Endothelial cell of umbilical vein (primary cell): Measurements from ENCODE around the gene CCDC142. TPM values are rescaled to one million over a fixed set of nuclear protein-coding genes. Genes with fewer than 3 reads are reported as not detected.

Experiments
- BruUV-seq: library from RNA; stranded (reverse); fragments of 400-500 nt; replicated peaks from 2 replicates; lab custom pipeline; 2021; lab: Mats Ljungman, UMichigan
- CTCF ChIA-PET: fragments of 300-600, 350-600 bp; sonication (Branson Sonifier 250); formaldehyde crosslinking; loops from one replicate; lab custom pipeline; 2021; ENCODE audit warnings: antibody characterized with exemption, inconsistent platforms; lab: Charles Lee
- POLR2A ChIA-PET: fragments of 300-600, 350-600 bp; sonication (Branson Sonifier 250); formaldehyde crosslinking; loops from one replicate; lab custom pipeline; 2021; ENCODE audit warnings: antibody characterized with exemption, inconsistent platforms; lab: Charles Lee
- DNase-seq: peaks from one replicate; pipeline ENCODE4 v3.0.0-alpha.2; 2011; ENCODE audit warnings: low read depth, low spot score
- FAIRE-seq: peaks from 2 replicates; lab custom pipeline; 2011; peaks lifted over from hg19 to GRCh38; lab: Jason Lieb, UNC
- H2AFZ ChIP-seq: 2 replicates; pipeline ENCODE4 v1.6.0; 2012; ENCODE audit warnings: low read depth, low read length, control low read depth, inconsistent platforms
- H3K27ac ChIP-seq: 2 replicates; pipeline ENCODE4 v1.5.1; 2011; ENCODE audit warnings: low read depth, mild to moderate bottlenecking, control low read depth, low read length, moderate library complexity; ENCODE audit not compliant: insufficient read depth
- H3K27me3 ChIP-seq, 2 experiments: 2 replicates each; pipeline versions ENCODE4 v1.6.0 to v1.6.1; 2011; ENCODE audit warnings: low read length in 2 of 2, mixed read lengths in 1 of 2; ENCODE audit not compliant: control insufficient read depth in 2 of 2, insufficient read depth in 2 of 2
- H3K36me3 ChIP-seq, 2 experiments: 2 replicates in 1 of 2; 3 replicates in 1 of 2; pipeline ENCODE4 v1.5.1; 2011; ENCODE audit warnings: low read length in 2 of 2, mild to moderate bottlenecking in 1 of 2, moderate library complexity in 1 of 2; ENCODE audit not compliant: control insufficient read depth in 2 of 2, insufficient read depth in 2 of 2; ENCODE audit errors: extremely low read depth in 1 of 2
- H3K4me1 ChIP-seq: 3 replicates; pipeline ENCODE4 v1.5.1; 2011; ENCODE audit warnings: mild to moderate bottlenecking, low read length; ENCODE audit not compliant: control insufficient read depth, insufficient read depth; ENCODE audit errors: extremely low read depth
- H3K4me2 ChIP-seq: 2 replicates; pipeline ENCODE4 v1.6.1; 2011; ENCODE audit warnings: low read length, control low read depth, mixed read lengths; ENCODE audit not compliant: insufficient read depth
- H3K4me3 ChIP-seq, 3 experiments: fragments of 200-600 bp in 1 of 3; sonication (generic), shearing (Covaris generic) in 1 of 3; replicated peaks in 1 of 3; 2 replicates each; pipeline ENCODE4 v1.5.1; 2011 to 2016; ENCODE audit warnings: control low read depth in 3 of 3, low read length in 3 of 3, mild to moderate bottlenecking in 2 of 3, inconsistent platforms in 1 of 3, low read depth in 1 of 3, moderate library complexity in 1 of 3; ENCODE audit not compliant: insufficient read depth in 1 of 3
- H3K79me2 ChIP-seq: 2 replicates; pipeline ENCODE4 v1.6.0; 2012; ENCODE audit warnings: low read length, inconsistent platforms; ENCODE audit not compliant: control insufficient read depth, insufficient read depth
- H3K9ac ChIP-seq: replicated peaks from 2 replicates; pipeline ENCODE3; 2011; ENCODE audit warnings: low read length, control low read depth; ENCODE audit not compliant: insufficient read depth; ENCODE audit errors: extremely low read depth
- H3K9me1 ChIP-seq: replicated peaks from 3 replicates; pipeline ENCODE4 v1.6.0; 2011; ENCODE audit warnings: mild to moderate bottlenecking, low read length; ENCODE audit not compliant: control insufficient read depth, insufficient read depth; ENCODE audit errors: extremely low read depth
- H3K9me3 ChIP-seq: replicated peaks from 2 replicates; pipeline ENCODE4 v1.5.1; 2012; ENCODE audit warnings: low read length, inconsistent platforms; ENCODE audit not compliant: control insufficient read depth, insufficient read depth
- H4K20me1 ChIP-seq: replicated peaks from 2 replicates; pipeline ENCODE3; 2011; ENCODE audit warnings: mild to moderate bottlenecking, low read length; ENCODE audit not compliant: control insufficient read depth, insufficient read depth; ENCODE audit errors: extremely low read depth
- EZH2 ChIP-seq: IDR thresholded peaks from 2 replicates; pipeline ENCODE4 v1.6.1; 2012; ENCODE audit warnings: borderline replicate concordance, low read depth, mild to moderate bottlenecking, moderate library complexity, low read length, inconsistent platforms; ENCODE audit not compliant: severe bottlenecking
- FOS ChIP-seq: IDR thresholded peaks from 2 replicates; pipeline ENCODE4 v1.6.1; 2011; ENCODE audit warnings: mild to moderate bottlenecking, low read length, moderate library complexity, borderline replicate concordance; ENCODE audit not compliant: insufficient read depth
- GATA2 ChIP-seq: IDR thresholded peaks from 2 replicates; pipeline ENCODE4 v1.7.0; 2011; ENCODE audit warnings: low read depth, mild to moderate bottlenecking, moderate library complexity, mixed read lengths, low read length; ENCODE audit not compliant: insufficient read length, insufficient read depth
- JUN ChIP-seq: IDR thresholded peaks from 2 replicates; pipeline ENCODE4 v1.6.1; 2011; ENCODE audit warnings: borderline replicate concordance, low read depth; ENCODE audit not compliant: insufficient read length, insufficient read depth
- MYC ChIP-seq: IDR thresholded peaks from one replicate; pipeline ENCODE4 v1.6.1; 2011; ENCODE audit warnings: mild to moderate bottlenecking, low read depth, low read length
- POLR2A ChIP-seq: IDR thresholded peaks from 2 replicates; pipeline ENCODE4 v1.6.1; 2012; ENCODE audit warnings: low read depth, mild to moderate bottlenecking, control low read depth, low read length
- POLR2AphosphoS5 ChIP-seq: IDR thresholded peaks from 2 replicates; pipeline ENCODE4 v1.6.1; 2012; ENCODE audit warnings: low read depth, mild to moderate bottlenecking, control low read depth, low read length, moderate library complexity; ENCODE audit not compliant: insufficient read depth
- dilution Hi-C: fragments of 300-500 bp; cut with MboI; formaldehyde crosslinking; loops from one replicate; pipeline ENCODE4 v1.15.0; 2019; ENCODE audit warnings: low sequenced_read_pairs; ENCODE audit not compliant: extremely low pct_ligation_motif_present
- intact Hi-C: fragments of 100-400 bp; cut with micrococcal nuclease; formaldehyde crosslinking; loops from one replicate; pipeline ENCODE4 v1.10.0; 2022
- polyA plus RNA-seq, 4 experiments: library from polyadenylated mRNA; depleted of rRNA in 3 of 4; stranded (reverse) in 3 of 4; unstranded in 1 of 4; fragments of >200 nt; gene quantifications; 2 replicates each; pipeline versions ENCODE4 v1.2.1 to v1.2.3, GENCODE V29; 2011 to 2012; ENCODE audit warnings: missing spikeins in 1 of 4
- total RNA-seq: library from RNA; stranded (reverse); gene quantifications from 2 replicates; pipeline ENCODE4 v1.2.3, GENCODE V29; 2021
- TF ChIP-seq, protein P1 (sequence below), 2 donors: IDR thresholded peaks; 1 replicate in 1 of 2; 2 replicates in 1 of 2; pipeline ENCODE4 v1.5.1; 2011; ENCODE audit warnings: low read length in 2 of 2, mild to moderate bottlenecking in 2 of 2, moderate library complexity in 2 of 2, control low read depth in 1 of 2, inconsistent platforms in 1 of 2, low read depth in 1 of 2; ENCODE audit not compliant: insufficient read depth in 1 of 2; ENCODE audit errors: extremely low read depth in 1 of 2
- TF ChIP-seq, protein P2 (sequence below): IDR thresholded peaks from 2 replicates; pipeline ENCODE4 v1.6.1; 2011; ENCODE audit not compliant: insufficient read depth, insufficient read length

The CCDC142 gene
- total and polyA plus RNA-seq, 2 donors (not counting 3 experiments of a cell fraction or from before 2014, with no cell fraction given), result 12.8 to 23.8 TPM

DNA sequence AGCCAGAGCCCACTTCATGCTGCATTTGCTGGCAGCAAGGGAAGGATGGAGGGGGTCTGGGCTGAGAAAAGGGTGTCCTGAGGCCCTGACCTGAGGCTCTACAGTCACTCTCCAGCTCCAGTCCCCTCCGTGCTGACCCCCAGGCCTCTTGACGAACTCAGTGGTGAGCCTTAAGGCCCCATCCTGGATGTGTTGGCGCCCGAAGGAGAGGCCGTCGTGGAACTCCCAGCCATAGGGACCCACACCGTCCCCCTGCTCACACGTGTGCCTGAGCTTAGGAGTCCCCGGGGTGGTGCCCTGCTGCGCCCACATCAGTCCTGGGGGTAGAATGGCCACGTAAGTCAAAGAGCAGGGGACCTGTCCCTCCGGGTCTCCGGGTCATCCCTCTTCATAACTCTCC is 18.4 kb downstream of the CCDC142 start:
- no peaks in the 10 kb centered on the region for H3K9me3 ChIP-seq
- FAIRE-seq (no peak), DNase-seq (peak; percentile 27)
- peak overlapping the region; percentile 44 to 86 (median 69) for H3K4me3 ChIP-seq
- H3K4me2 ChIP-seq, result peak overlapping the region; percentile 81
- CTCF ChIA-PET, result interaction anchor here (1.0 to 1.7 kb wide), 5 partner anchors 10 to 124 kb away, joined by 3 to 5 read pairs (median 3); no protein-coding TSS in a partner anchor
- H3K9me1 ChIP-seq, result no peaks in the 10 kb centered on the region
- H3K27me3 ChIP-seq, result no peaks in the 10 kb centered on the region
- H3K9ac ChIP-seq, result peak overlapping the region; percentile 29
- no peak for TF ChIP-seq EZH2
- dilution Hi-C loops (no loop called here), intact Hi-C loops (no loop called here)
- H2AFZ ChIP-seq, result peak overlapping the region; percentile 65
- H4K20me1 ChIP-seq, result no peaks in the 10 kb centered on the region
- H3K4me1 ChIP-seq, result peaks cover 10% of the 10 kb centered on the region
- H3K79me2 ChIP-seq, result peaks cover 14% of the 10 kb centered on the region
- H3K27ac ChIP-seq, result no peak overlapping the region
- POLR2A ChIA-PET, result no interaction called here
- BruUV-seq, result no TSS peak
- peaks cover 0 to 12% of the 10 kb centered on the region in 2 experiments for H3K36me3 ChIP-seq

DNA sequence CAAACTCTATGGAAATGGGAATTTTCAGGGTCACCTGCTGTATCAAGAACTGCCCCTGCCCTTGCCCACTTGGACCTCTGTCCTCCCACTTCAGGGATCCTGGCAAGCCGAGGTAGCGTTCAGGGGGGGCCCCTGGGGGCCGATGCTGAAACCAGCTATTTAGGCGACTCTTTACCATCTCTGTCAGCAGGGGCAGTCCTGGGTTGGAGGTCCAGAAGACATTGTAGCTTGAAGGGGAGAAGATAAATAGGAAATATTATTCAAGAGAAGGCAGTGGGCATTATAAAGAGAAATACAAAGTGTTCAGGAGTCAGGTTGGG is 20.1 kb downstream of the CCDC142 start:
- H3K36me3 ChIP-seq, result peaks cover 0 to 12% of the 10 kb centered on the region in 2 experiments
- BruUV-seq, result no TSS peak
- H4K20me1 ChIP-seq, result no peaks in the 10 kb centered on the region
- intact Hi-C loops (no loop called here), dilution Hi-C loops (no loop called here)
- no peak for TF ChIP-seq FOS
- no peak for TF ChIP-seq EZH2
- TF ChIP-seq GATA2, result no peak
- no peak for TF ChIP-seq POLR2A
- TF ChIP-seq, protein P1, sequence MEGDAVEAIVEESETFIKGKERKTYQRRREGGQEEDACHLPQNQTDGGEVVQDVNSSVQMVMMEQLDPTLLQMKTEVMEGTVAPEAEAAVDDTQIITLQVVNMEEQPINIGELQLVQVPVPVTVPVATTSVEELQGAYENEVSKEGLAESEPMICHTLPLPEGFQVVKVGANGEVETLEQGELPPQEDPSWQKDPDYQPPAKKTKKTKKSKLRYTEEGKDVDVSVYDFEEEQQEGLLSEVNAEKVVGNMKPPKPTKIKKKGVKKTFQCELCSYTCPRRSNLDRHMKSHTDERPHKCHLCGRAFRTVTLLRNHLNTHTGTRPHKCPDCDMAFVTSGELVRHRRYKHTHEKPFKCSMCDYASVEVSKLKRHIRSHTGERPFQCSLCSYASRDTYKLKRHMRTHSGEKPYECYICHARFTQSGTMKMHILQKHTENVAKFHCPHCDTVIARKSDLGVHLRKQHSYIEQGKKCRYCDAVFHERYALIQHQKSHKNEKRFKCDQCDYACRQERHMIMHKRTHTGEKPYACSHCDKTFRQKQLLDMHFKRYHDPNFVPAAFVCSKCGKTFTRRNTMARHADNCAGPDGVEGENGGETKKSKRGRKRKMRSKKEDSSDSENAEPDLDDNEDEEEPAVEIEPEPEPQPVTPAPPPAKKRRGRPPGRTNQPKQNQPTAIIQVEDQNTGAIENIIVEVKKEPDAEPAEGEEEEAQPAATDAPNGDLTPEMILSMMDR (IDR thresholded peaks at IDR 0.05; ENCODE audit: extremely low read depth in 1 of 2, insufficient read depth in 1 of 2, low read depth in 1 of 2, low read length in 2 of 2), result no peak
- TF ChIP-seq JUN, result no peak
- TF ChIP-seq, protein P2, sequence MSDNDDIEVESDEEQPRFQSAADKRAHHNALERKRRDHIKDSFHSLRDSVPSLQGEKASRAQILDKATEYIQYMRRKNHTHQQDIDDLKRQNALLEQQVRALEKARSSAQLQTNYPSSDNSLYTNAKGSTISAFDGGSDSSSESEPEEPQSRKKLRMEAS, result no peak
- no peak for TF ChIP-seq POLR2AphosphoS5
- no peak for TF ChIP-seq MYC
- POLR2A ChIA-PET, result no interaction called here
- CTCF ChIA-PET, result no interaction called here
- H3K27ac ChIP-seq, result no peak overlapping the region
- no peak overlapping the region for H2AFZ ChIP-seq
- H3K9ac ChIP-seq, result no peak overlapping the region
- no peaks in the 10 kb centered on the region for H3K9me3 ChIP-seq
- H3K79me2 ChIP-seq, result peaks cover 17% of the 10 kb centered on the region
- H3K9me1 ChIP-seq, result no peaks in the 10 kb centered on the region
- H3K4me3 ChIP-seq, result no peak overlapping the region
- DNase-seq (no peak), FAIRE-seq (no peak)
- H3K4me2 ChIP-seq, result no peak overlapping the region
- H3K27me3 ChIP-seq, result no peaks in the 10 kb centered on the region
- peaks cover 15% of the 10 kb centered on the region for H3K4me1 ChIP-seq
